Endodermal cell (in vitro differentiated cells): ENCODE data around the gene ZHX3. TPM values are rescaled to one million over a fixed set of nuclear protein-coding genes. Genes with fewer than 3 reads are reported as not detected.

Experiments used
- DNase-seq: peaks from one replicate; pipeline ENCODE4 v3.0.0-alpha.2; 2017
- H3K27ac ChIP-seq: 2 replicates; pipeline ENCODE4 v1.5.1; 2013; ENCODE audit warnings: mild to moderate bottlenecking, low read depth, low read length, moderate library complexity
- H3K27me3 ChIP-seq: 2 replicates; pipeline ENCODE4 v1.6.1; 2013; ENCODE audit warnings: mild to moderate bottlenecking, low read length, moderate library complexity; ENCODE audit not compliant: insufficient read depth, control insufficient read depth, poor library complexity, severe bottlenecking
- H3K36me3 ChIP-seq: 2 replicates; pipeline ENCODE4 v1.7.0; 2013; ENCODE audit warnings: mild to moderate bottlenecking, low read length, moderate library complexity; ENCODE audit not compliant: control insufficient read depth, insufficient read depth
- H3K4me1 ChIP-seq: one replicate; pipeline ENCODE4 v1.7.0; 2013; ENCODE audit warnings: low read length; ENCODE audit not compliant: control insufficient read depth, insufficient read depth
- H3K4me3 ChIP-seq: 2 replicates; pipeline ENCODE4 v1.5.1; 2013; ENCODE audit warnings: mild to moderate bottlenecking, low read length, moderate library complexity
- H3K9ac ChIP-seq: 2 replicates; pipeline ENCODE4 v1.6.1; 2013; ENCODE audit warnings: mild to moderate bottlenecking, low read length, moderate library complexity; ENCODE audit not compliant: poor library complexity, severe bottlenecking; ENCODE audit errors: extremely low read depth
- H3K9me3 ChIP-seq: 2 replicates; pipeline ENCODE4 v1.6.1; 2013; ENCODE audit warnings: mild to moderate bottlenecking, low read length, moderate library complexity; ENCODE audit not compliant: control insufficient read depth
- H3K27ac Mint-ChIP-seq: 2 replicates; pipeline ENCODE4 v1.8.0; 2020; ENCODE audit warnings: mixed read lengths
- H3K27me3 Mint-ChIP-seq: 2 replicates; pipeline ENCODE4 v1.8.0; 2021; ENCODE audit warnings: mild to moderate bottlenecking, mixed read lengths; ENCODE audit not compliant: insufficient read depth
- H3K36me3 Mint-ChIP-seq: 2 replicates; pipeline ENCODE4 v1.8.0; 2020; ENCODE audit warnings: low read depth, mixed read lengths
- H3K4me1 Mint-ChIP-seq: 2 replicates; pipeline ENCODE4 v1.8.0; 2020; ENCODE audit warnings: mixed read lengths
- H3K4me3 Mint-ChIP-seq: 2 replicates; pipeline ENCODE4 v1.8.0; 2020; ENCODE audit warnings: mild to moderate bottlenecking, moderate library complexity, mixed read lengths
- H3K9me3 Mint-ChIP-seq: 2 replicates; pipeline ENCODE4 v1.8.0; 2020; ENCODE audit warnings: mild to moderate bottlenecking, mixed read lengths
- CTCF ChIP-seq: fragments of 200-600 bp; sonication (generic); conservative IDR thresholded peaks from 2 replicates; pipeline ENCODE4 v1.5.0; 2021; ENCODE audit warnings: antibody characterized with exemption, mild to moderate bottlenecking
- WGBS, 2 experiments: methylation state at CpG; one replicate each; pipeline versions ENCODE4 v1.1.5 to v1.1.7; 2013; ENCODE audit warnings: missing lambda C conversion rate in 2 of 2, mixed read lengths in 1 of 2; ENCODE audit not compliant: insufficient coverage in 1 of 2, insufficient read length in 1 of 2; 5-methylcytosine and 5-hydroxymethylcytosine counted together
- total RNA-seq, 2 donors: library from RNA; stranded (reverse); fragmentation: NEBNext Ultra II Directional in 1 of 2; extraction: Animal tissue kit (Norgen Biotek cat#: 25700) in 1 of 2; gene quantifications; 2 replicates in 1 of 2; 3 replicates in 1 of 2; pipeline ENCODE4 v1.2.1, GENCODE V29; 2021

ZHX3 gene
- total RNA-seq, 2 donors from 2014 or later: 5.4 to 5.5 TPM

- no peak overlapping the region for H3K9ac ChIP-seq
- TF ChIP-seq CTCF: no peak
- H3K4me1 Mint-ChIP-seq: peaks cover 51% of the 10 kb centered on the region
These were observed 171.5 kb downstream of the ZHX3 start for GRCh38 chr20:41145821-41146620.

GRCh38 chr20:41145317-41145716 is 172.2 kb downstream of the ZHX3 start:
- Histone ChIP-seq H3K36me3 (peaks cover 52% of the 10 kb centered on the region), H3K27ac (no peak overlapping the region), H3K4me3 (no peak overlapping the region), H3K4me1 (peaks cover 9% of the 10 kb centered on the region), H3K9ac (no peak overlapping the region), H3K27me3 (no peaks in the 10 kb centered on the region), H3K9me3 (no peaks in the 10 kb centered on the region)
- H3K4me3 Mint-ChIP-seq: no peak overlapping the region
- H3K9me3 Mint-ChIP-seq: no peaks in the 10 kb centered on the region
- H3K4me1 Mint-ChIP-seq: peaks cover 57% of the 10 kb centered on the region
- no peaks in the 10 kb centered on the region for H3K27me3 Mint-ChIP-seq
- peaks cover 32% of the 10 kb centered on the region for H3K36me3 Mint-ChIP-seq
- H3K27ac Mint-ChIP-seq: peak overlapping the region; percentile 56
- DNase-seq: no peak
- 92 to 100% methylated on average over 1 to 2 of the region's 2 CpGs for WGBS, 2 experiments
- TF ChIP-seq CTCF: no peak

More at GRCh38 chr20:41145821-41146620, 171.5 kb downstream of the ZHX3 start:
- Histone ChIP-seq H3K36me3 (peaks cover 58% of the 10 kb centered on the region), H3K4me3 (no peak overlapping the region), H3K4me1 (peaks cover 8% of the 10 kb centered on the region), H3K27ac (no peak overlapping the region), H3K27me3 (no peaks in the 10 kb centered on the region), H3K9me3 (no peaks in the 10 kb centered on the region)
- Mint-ChIP-seq H3K4me3 (no peak overlapping the region), H3K36me3 (peaks cover 31% of the 10 kb centered on the region), H3K27ac (peak overlapping the region; percentile 45), H3K27me3 (no peaks in the 10 kb centered on the region), H3K9me3 (no peaks in the 10 kb centered on the region)
- WGBS, 2 experiments: 93 to 95% methylated on average over 2 to 12 of the region's 12 CpGs
- DNase-seq: no peak

- Histone ChIP-seq H3K36me3 (peaks cover 40% of the 10 kb centered on the region), H3K27ac (no peak overlapping the region), H3K9me3 (no peaks in the 10 kb centered on the region), H3K4me1 (peaks cover 13% of the 10 kb centered on the region), H3K9ac (no peak overlapping the region), H3K27me3 (no peaks in the 10 kb centered on the region), H3K4me3 (no peak overlapping the region)
- H3K36me3 Mint-ChIP-seq: peaks cover 25% of the 10 kb centered on the region
- no peaks in the 10 kb centered on the region for H3K27me3 Mint-ChIP-seq
- H3K9me3 Mint-ChIP-seq: no peaks in the 10 kb centered on the region
- no peak for TF ChIP-seq CTCF
- H3K4me1 Mint-ChIP-seq: peaks cover 67% of the 10 kb centered on the region
- 96 to 100% methylated on average over 2 of the region's 2 CpGs for whole genome bisulfite sequencing, 2 experiments
- no peak overlapping the region for H3K4me3 Mint-ChIP-seq
- no peak overlapping the region for H3K27ac Mint-ChIP-seq
- DNase-seq: no peak
These were observed 174.2 kb downstream of the ZHX3 start for GRCh38 chr20:41143354-41143753.
